Measurements from ENCODE around the gene CXXC5. TPM values are rescaled to one million over a fixed set of nuclear protein-coding genes. Genes with fewer than 3 reads are reported as not detected.
"Not testable (repeated sequence)": the region's sequence is repeated elsewhere in the genome, so short reads cannot be mapped to it uniquely, and the experiment has no call there.

The CXXC5 gene
- total and polyA plus RNA-seq, 2 experiments from 2014 or later = 70.4 to 122 TPM

- H3K27ac ChIP-seq = no peak overlapping the region
- DNase-seq (ENCODE audit: low read depth in 1 of 2, low spot score in 1 of 2) = peak; percentile 63 to 77
These were observed 62.3 kb downstream of the CXXC5 start for GRCh38 chr5:139710319-139711066.

GRCh38 chr5:139711067-139711905 is 63.1 kb downstream of the CXXC5 start:
- peak; percentile 52 to 77 for DNase-seq (ENCODE audit: low read depth in 1 of 2, low spot score in 1 of 2)
- no peaks in the 10 kb centered on the region for H3K27me3 ChIP-seq
- H3K36me3 ChIP-seq = no peaks in the 10 kb centered on the region
- H3K4me1 ChIP-seq (ENCODE audit: low read depth) = peaks cover 22% of the 10 kb centered on the region
- H3K4me3 ChIP-seq = peak overlapping the region; percentile 40
- no peak overlapping the region for H3K27ac ChIP-seq
- no peaks in the 10 kb centered on the region for H3K9me3 ChIP-seq (ENCODE audit: low read depth)
- TF ChIP-seq CTCF (IDR thresholded peaks at IDR 0.05; ENCODE audit: low read depth, low read length) = peak; percentile 25

More at GRCh38 chr5:139710319-139711066, 62.3 kb downstream of the CXXC5 start:
- H3K4me1 ChIP-seq (ENCODE audit: low read depth) = peaks cover 22% of the 10 kb centered on the region
- no peaks in the 10 kb centered on the region for H3K9me3 ChIP-seq (ENCODE audit: low read depth)
- no peaks in the 10 kb centered on the region for H3K27me3 ChIP-seq
- H3K4me3 ChIP-seq = peak overlapping the region; percentile 40
- no peaks in the 10 kb centered on the region for H3K36me3 ChIP-seq
- TF ChIP-seq CTCF (IDR thresholded peaks at IDR 0.05; ENCODE audit: low read depth, low read length) = no peak

GRCh38 chr5:139711906-139712224 is 63.7 kb downstream of the CXXC5 start:
- TF ChIP-seq CTCF (IDR thresholded peaks at IDR 0.05; ENCODE audit: low read depth, low read length) = no peak
- DNase-seq (ENCODE audit: low read depth in 1 of 2, low spot score in 1 of 2) = no peak
- Histone ChIP-seq H3K27me3 (no peaks in the 10 kb centered on the region), H3K36me3 (no peaks in the 10 kb centered on the region), H3K9me3 (ENCODE audit: low read depth) (no peaks in the 10 kb centered on the region), H3K4me1 (ENCODE audit: low read depth) (peaks cover 22% of the 10 kb centered on the region), H3K4me3 (peak overlapping the region; percentile 40), H3K27ac (no peak overlapping the region)

- Histone ChIP-seq H3K4me3 (no peak overlapping the region), H3K27me3 (no peaks in the 10 kb centered on the region), H3K27ac (no peak overlapping the region), H3K9me3 (ENCODE audit: low read depth) (no peaks in the 10 kb centered on the region), H3K36me3 (no peaks in the 10 kb centered on the region), H3K4me1 (ENCODE audit: low read depth) (peaks cover 20% of the 10 kb centered on the region)
- DNase-seq (ENCODE audit: low read depth in 1 of 2, low spot score in 1 of 2) = no peak
- no peak for TF ChIP-seq CTCF (IDR thresholded peaks at IDR 0.05; ENCODE audit: low read depth, low read length)
These were observed 64.3 kb downstream of the CXXC5 start for GRCh38 chr5:139712412-139712811.

GRCh38 chr5:139713898-139714297 is 65.7 kb downstream of the CXXC5 start:
- not testable (repeated sequence) for DNase-seq (ENCODE audit: low read depth in 1 of 2, low spot score in 1 of 2); H3K9me3 ChIP-seq (ENCODE audit: low read depth); H3K27ac ChIP-seq; H3K36me3 ChIP-seq; H3K27me3 ChIP-seq; H3K4me3 ChIP-seq
- peaks cover 14% of the 10 kb centered on the region for H3K4me1 ChIP-seq (ENCODE audit: low read depth)

- Histone ChIP-seq H3K27ac (no peak overlapping the region), H3K4me3 (no peak overlapping the region), H3K4me1 (ENCODE audit: low read depth) (no peaks in the 10 kb centered on the region), H3K36me3 (no peaks in the 10 kb centered on the region), H3K9me3 (ENCODE audit: low read depth) (no peaks in the 10 kb centered on the region), H3K27me3 (no peaks in the 10 kb centered on the region)
- DNase-seq (ENCODE audit: low read depth in 1 of 2, low spot score in 1 of 2) = no peak
- no peak for TF ChIP-seq CTCF (IDR thresholded peaks at IDR 0.05; ENCODE audit: low read depth, low read length)
These were observed 69.1 kb downstream of the CXXC5 start for GRCh38 chr5:139717221-139717620.

- not testable (repeated sequence) for H3K4me3 ChIP-seq; H3K27me3 ChIP-seq; H3K4me1 ChIP-seq (ENCODE audit: low read depth); H3K9me3 ChIP-seq (ENCODE audit: low read depth); H3K27ac ChIP-seq; DNase-seq (ENCODE audit: low read depth in 1 of 2, low spot score in 1 of 2); H3K36me3 ChIP-seq
These were observed 70.3 kb downstream of the CXXC5 start for GRCh38 chr5:139718403-139718802.

- H3K4me3 ChIP-seq; DNase-seq (ENCODE audit: low read depth in 1 of 2, low spot score in 1 of 2); H3K36me3 ChIP-seq; H3K4me1 ChIP-seq (ENCODE audit: low read depth); H3K9me3 ChIP-seq (ENCODE audit: low read depth); H3K27me3 ChIP-seq; H3K27ac ChIP-seq: not testable (repeated sequence)
These were observed 71.8 kb downstream of the CXXC5 start for GRCh38 chr5:139719970-139720369.

Data from cardiac muscle cell (in vitro differentiated cells and primary cell).